H9 (cell line): ENCODE data around the gene CAPN9. TPM values are rescaled to one million over a fixed set of nuclear protein-coding genes. Genes with fewer than 3 reads are reported as not detected.

Experiments used
- DNase-seq: peaks from one replicate; pipeline ENCODE4 v3.0.0-alpha.2; 2017
- H2AFZ ChIP-seq: one replicate; pipeline ENCODE4 v1.6.1; 2013; ENCODE audit warnings: mild to moderate bottlenecking, low read length, control low read depth, moderate library complexity
- H2AK5ac ChIP-seq: 2 replicates; pipeline ENCODE4 v1.6.1; 2013; ENCODE audit warnings: low read length, control low read depth, mixed read lengths; ENCODE audit not compliant: insufficient read length
- H2BK120ac ChIP-seq: one replicate; pipeline ENCODE4 v1.6.1; 2013; ENCODE audit warnings: low read depth, mild to moderate bottlenecking, low read length, control low read depth, inconsistent platforms; ENCODE audit not compliant: poor library complexity, severe bottlenecking
- H2BK12ac ChIP-seq: 2 replicates; pipeline ENCODE4 v1.6.1; 2013; ENCODE audit warnings: low read length, control low read depth, mixed read lengths, low read depth; ENCODE audit not compliant: insufficient read length
- H2BK15ac ChIP-seq: 2 replicates; pipeline ENCODE4 v1.6.1; 2013; ENCODE audit warnings: low read depth, low read length, control low read depth
- H2BK20ac ChIP-seq: one replicate; pipeline ENCODE4 v1.6.1; 2013; ENCODE audit warnings: low read depth, mild to moderate bottlenecking, low read length, control low read depth, inconsistent platforms; ENCODE audit not compliant: poor library complexity, severe bottlenecking
- H2BK5ac ChIP-seq: 2 replicates; pipeline ENCODE4 v1.6.1; 2013; ENCODE audit warnings: low read length, control low read depth, mixed read lengths; ENCODE audit not compliant: insufficient read length
- H3K14ac ChIP-seq: 2 replicates; pipeline ENCODE4 v1.6.1; 2013; ENCODE audit warnings: low read length, control low read depth; ENCODE audit not compliant: insufficient read depth
- H3K18ac ChIP-seq: 2 replicates; pipeline ENCODE4 v1.6.1; 2013; ENCODE audit warnings: low read depth, mild to moderate bottlenecking, mixed read lengths, low read length, control low read depth; ENCODE audit not compliant: insufficient read length
- H3K23ac ChIP-seq: 2 replicates; pipeline ENCODE4 v1.6.1; 2013; ENCODE audit warnings: low read length, control low read depth, mixed read lengths, low read depth; ENCODE audit not compliant: insufficient read length
- H3K23me2 ChIP-seq: 2 replicates; pipeline ENCODE4 v1.6.1; 2013; ENCODE audit warnings: low read depth, mild to moderate bottlenecking, mixed read lengths, low read length, control low read depth; ENCODE audit not compliant: insufficient read length, poor library complexity, severe bottlenecking
- H3K27ac ChIP-seq: 2 replicates; pipeline ENCODE4 v1.5.1; 2013; ENCODE audit warnings: low read length, control low read depth, mixed read lengths, low read depth; ENCODE audit not compliant: insufficient read length
- H3K27me3 ChIP-seq: 2 replicates; pipeline ENCODE4 v1.6.1; 2013; ENCODE audit warnings: low read length, control low read depth, inconsistent platforms; ENCODE audit not compliant: insufficient read depth
- H3K4ac ChIP-seq: 2 replicates; pipeline ENCODE4 v1.6.1; 2013; ENCODE audit warnings: low read depth, mild to moderate bottlenecking, control low read depth, inconsistent platforms, low read length, moderate library complexity
- H3K4me1 ChIP-seq: 2 replicates; pipeline ENCODE4 v1.6.1; 2013; ENCODE audit warnings: low read length, control low read depth, inconsistent platforms; ENCODE audit not compliant: insufficient read depth
- H3K4me2 ChIP-seq: 2 replicates; pipeline ENCODE4 v1.6.1; 2013; ENCODE audit warnings: low read length, control low read depth, mixed read lengths; ENCODE audit not compliant: insufficient read length, insufficient read depth
- H3K56ac ChIP-seq: 2 replicates; pipeline ENCODE4 v1.6.1; 2013; ENCODE audit warnings: low read depth, mild to moderate bottlenecking, mixed read lengths, low read length, control low read depth; ENCODE audit not compliant: insufficient read length
- H3K79me1 ChIP-seq: 2 replicates; pipeline ENCODE4 v1.6.1; 2013; ENCODE audit warnings: low read depth, mild to moderate bottlenecking, moderate library complexity, low read length, control low read depth, inconsistent platforms; ENCODE audit not compliant: insufficient read depth, poor library complexity, severe bottlenecking
- H3K79me2 ChIP-seq: 2 replicates; pipeline ENCODE4 v1.6.1; 2013; ENCODE audit warnings: low read length, control low read depth, inconsistent platforms; ENCODE audit not compliant: insufficient read depth
- H3K9ac ChIP-seq: 2 replicates; pipeline ENCODE4 v1.6.1; 2013; ENCODE audit warnings: low read length, control low read depth, mixed read lengths; ENCODE audit not compliant: insufficient read length; ENCODE audit errors: extremely low read depth
- H3K9me3 ChIP-seq: one replicate; pipeline ENCODE4 v1.6.1; 2013; ENCODE audit warnings: low read depth, low read length, inconsistent platforms; ENCODE audit not compliant: control insufficient read depth
- H3T11ph ChIP-seq: one replicate; pipeline ENCODE4 v1.6.1; 2013; ENCODE audit warnings: mild to moderate bottlenecking, low read length, control low read depth, inconsistent platforms
- H4K20me1 ChIP-seq: one replicate; pipeline ENCODE4 v1.6.1; 2013; ENCODE audit not compliant: control insufficient read depth, insufficient read length, insufficient read depth
- H4K5ac ChIP-seq: 2 replicates; pipeline ENCODE4 v1.6.1; 2013; ENCODE audit warnings: low read depth, mild to moderate bottlenecking, mixed read lengths, low read length, control low read depth; ENCODE audit not compliant: insufficient read length
- H4K8ac ChIP-seq: replicated peaks from 2 replicates; pipeline ENCODE4 v1.6.1; 2013; ENCODE audit warnings: low read length, control low read depth, mixed read lengths, low read depth; ENCODE audit not compliant: insufficient read length
- H4K91ac ChIP-seq: 2 replicates; pipeline ENCODE4 v1.6.1; 2013; ENCODE audit warnings: low read depth, mild to moderate bottlenecking, moderate library complexity, mixed read lengths, low read length, control low read depth; ENCODE audit not compliant: insufficient read length
- H3K27ac Mint-ChIP-seq, 3 experiments: 2 replicates in 2 of 3; 3 replicates in 1 of 3; pipeline ENCODE4 v1.8.0; 2020 to 2021; ENCODE audit warnings: mixed read lengths in 3 of 3, mild to moderate bottlenecking in 1 of 3, moderate library complexity in 1 of 3
- H3K27me3 Mint-ChIP-seq: 2 replicates; pipeline ENCODE4 v1.8.0; 2021; ENCODE audit warnings: low read depth, mild to moderate bottlenecking, moderate library complexity, mixed read lengths
- H3K36me3 Mint-ChIP-seq, 3 experiments: 2 replicates in 2 of 3; 3 replicates in 1 of 3; pipeline ENCODE4 v1.8.0; 2020 to 2021; ENCODE audit warnings: low read depth in 3 of 3, mixed read lengths in 3 of 3; ENCODE audit not compliant: insufficient read depth in 1 of 3
- H3K4me1 Mint-ChIP-seq, 2 experiments: 2 replicates each; pipeline ENCODE4 v1.8.0; 2020; ENCODE audit warnings: mixed read lengths in 2 of 2
- H3K4me3 Mint-ChIP-seq, 2 experiments: 2 replicates in 1 of 2; 3 replicates in 1 of 2; pipeline ENCODE4 v1.8.0; 2020 to 2021; ENCODE audit warnings: mild to moderate bottlenecking in 2 of 2, mixed read lengths in 2 of 2, moderate library complexity in 1 of 2
- H3K9me3 Mint-ChIP-seq, 2 experiments: 2 replicates in 1 of 2; 3 replicates in 1 of 2; pipeline ENCODE4 v1.8.0; 2020; ENCODE audit warnings: mild to moderate bottlenecking in 2 of 2, mixed read lengths in 2 of 2, moderate library complexity in 1 of 2
- CTCF ChIP-seq: fragments of 200-600 bp; sonication (generic); conservative IDR thresholded peaks from 3 replicates; pipeline ENCODE4 v1.8.0; 2021; ENCODE audit warnings: antibody characterized with exemption, mild to moderate bottlenecking
- WGBS: extraction: QIAGEN DNeasy Blood & Tissue Kit; methylation state at CpG from one replicate; pipeline ENCODE4 v1.1.7; 2013; ENCODE audit warnings: missing lambda C conversion rate, low lambda C conversion rate, mixed read lengths; ENCODE audit not compliant: insufficient read length; ENCODE audit errors: extremely low coverage; 5-methylcytosine and 5-hydroxymethylcytosine counted together
- total RNA-seq: library from RNA; stranded (reverse); gene quantifications from 2 replicates; pipeline ENCODE4 v1.2.1, GENCODE V29; 2021

The CAPN9 gene
- total RNA-seq, 1 experiment from 2014 or later: 0.22 TPM

GRCh38 chr1:230800891-230801840, 54.0 kb downstream of the CAPN9 start:
- H2AFZ ChIP-seq: no peak overlapping the region
- H3K27me3 Mint-ChIP-seq: peaks cover 82% of the 10 kb centered on the region
- no peaks in the 10 kb centered on the region for H3K4me1 Mint-ChIP-seq
- H2BK15ac ChIP-seq: no peak overlapping the region
- no peak overlapping the region for H3K56ac ChIP-seq
- H3K4me3 Mint-ChIP-seq: no peak overlapping the region
- no peaks in the 10 kb centered on the region; the same call in 1 of the 2 replicates for H3K27me3 ChIP-seq
- H2AK5ac ChIP-seq: no peak overlapping the region
- no peak; the same call in 2 of the 3 replicates for TF ChIP-seq CTCF
- no peaks in the 10 kb centered on the region for H3K79me2 ChIP-seq
- H2BK12ac ChIP-seq: no peak overlapping the region
- H3K18ac ChIP-seq: no peak overlapping the region
- H3K9me3 ChIP-seq: no peaks in the 10 kb centered on the region
- no peak overlapping the region for H2BK5ac ChIP-seq
- no peaks in the 10 kb centered on the region for H4K20me1 ChIP-seq
- H3K4me1 ChIP-seq: no peaks in the 10 kb centered on the region
- no peaks in the 10 kb centered on the region for H3K9me3 Mint-ChIP-seq
- H3K79me1 ChIP-seq: no peaks in the 10 kb centered on the region
- no peak overlapping the region for H3T11ph ChIP-seq
- no peak overlapping the region for H3K4ac ChIP-seq
- no CpG with 5 or more reads among the region's 9 CpGs for WGBS
- no peak overlapping the region for H2BK120ac ChIP-seq
- no peak overlapping the region for H3K4me2 ChIP-seq
- H2BK20ac ChIP-seq: no peak overlapping the region
- no peak overlapping the region for H4K5ac ChIP-seq
- no peaks in the 10 kb centered on the region for H3K36me3 Mint-ChIP-seq
- no peak overlapping the region for H3K27ac Mint-ChIP-seq
- H4K8ac ChIP-seq: no peak overlapping the region
- no peaks in the 10 kb centered on the region for H3K23me2 ChIP-seq
- no peak overlapping the region for H3K14ac ChIP-seq
- H3K9ac ChIP-seq: no peak overlapping the region
- DNase-seq: no peak
- H3K27ac ChIP-seq: no peak overlapping the region
- H3K23ac ChIP-seq: no peak overlapping the region
- H4K91ac ChIP-seq: no peak overlapping the region
